Fibroblast of skin of back (primary cell): ENCODE measurements around the gene GIPC3. TPM values are rescaled to one million over a fixed set of nuclear protein-coding genes. Genes with fewer than 3 reads are reported as not detected.
A peak's percentile ranks its signal among the peaks of the same experiment; 100 is the strongest.

Experiments
- DNase-seq: peaks from one replicate; pipeline ENCODE4 v3.0.0-alpha.2; 2013
- polyA plus RNA-seq, 2 experiments: library from polyadenylated mRNA; unstranded; fragments of 120-200 nt; gene quantifications; one replicate each; pipeline ENCODE4 v1.2.1, GENCODE V29; 2013; ENCODE audit not compliant: insufficient read length in 2 of 2

GIPC3 gene, protein sequence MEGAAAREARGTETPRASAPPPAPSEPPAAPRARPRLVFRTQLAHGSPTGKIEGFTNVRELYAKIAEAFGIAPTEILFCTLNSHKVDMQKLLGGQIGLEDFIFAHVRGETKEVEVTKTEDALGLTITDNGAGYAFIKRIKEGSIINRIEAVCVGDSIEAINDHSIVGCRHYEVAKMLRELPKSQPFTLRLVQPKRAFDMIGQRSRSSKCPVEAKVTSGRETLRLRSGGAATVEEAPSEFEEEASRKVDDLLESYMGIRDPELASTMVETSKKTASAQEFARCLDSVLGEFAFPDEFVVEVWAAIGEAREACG
- polyA plus RNA-seq (2013, experiment 1 of 2; ENCODE audit: insufficient read length), result 2.2 TPM
- polyA plus RNA-seq (2013, experiment 2 of 2; ENCODE audit: insufficient read length), result 2.9 TPM

DNA sequence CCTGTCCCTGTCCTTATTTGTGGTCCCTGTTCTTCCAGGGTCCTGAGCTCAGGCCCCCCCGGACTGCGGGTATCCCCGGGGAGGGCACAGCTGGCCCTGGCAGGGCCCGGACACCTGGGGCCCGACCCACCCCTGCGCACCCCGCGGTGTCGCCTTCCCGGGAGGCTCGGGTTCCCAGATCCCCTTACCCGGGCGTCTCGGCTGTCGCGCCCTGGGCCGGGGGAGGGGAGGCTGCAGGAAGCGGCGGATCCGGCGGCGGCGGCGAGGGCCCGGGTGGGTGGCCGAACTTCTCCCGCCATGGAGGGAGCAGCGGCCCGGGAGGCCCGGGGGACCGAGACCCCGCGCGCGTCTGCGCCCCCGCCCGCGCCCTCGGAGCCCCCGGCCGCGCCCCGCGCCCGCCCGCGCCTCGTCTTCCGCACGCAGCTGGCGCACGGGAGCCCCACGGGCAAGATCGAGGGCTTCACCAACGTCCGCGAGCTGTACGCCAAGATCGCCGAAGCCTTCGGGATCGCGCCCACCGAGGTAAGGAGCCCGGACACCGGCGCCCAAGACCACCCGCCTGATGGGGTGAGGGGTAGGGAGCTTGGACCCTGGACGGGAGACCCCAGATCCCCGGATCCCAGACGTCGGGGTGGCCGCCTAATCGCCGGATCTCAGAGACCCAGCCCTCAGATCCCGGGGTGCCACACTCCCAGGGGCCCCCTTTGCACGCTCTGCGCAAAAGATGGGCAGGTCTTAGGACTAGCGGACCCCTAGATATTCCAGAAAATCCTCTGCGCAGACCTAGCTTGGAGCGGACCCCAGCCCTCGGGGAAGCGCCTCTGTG is at the start of gene GIPC3:
Gene GIPC3, plus strand, starts transcription at position 178 of the 826 bp plus-strand sequence. Its CDS starts 120 bp downstream, at position 298.
- no peak for DNase-seq

- no peak for DNase-seq
Measured at GRCh38 chr19:3535563-3535965, 49.7 kb upstream of the GIPC3 start.

DNA sequence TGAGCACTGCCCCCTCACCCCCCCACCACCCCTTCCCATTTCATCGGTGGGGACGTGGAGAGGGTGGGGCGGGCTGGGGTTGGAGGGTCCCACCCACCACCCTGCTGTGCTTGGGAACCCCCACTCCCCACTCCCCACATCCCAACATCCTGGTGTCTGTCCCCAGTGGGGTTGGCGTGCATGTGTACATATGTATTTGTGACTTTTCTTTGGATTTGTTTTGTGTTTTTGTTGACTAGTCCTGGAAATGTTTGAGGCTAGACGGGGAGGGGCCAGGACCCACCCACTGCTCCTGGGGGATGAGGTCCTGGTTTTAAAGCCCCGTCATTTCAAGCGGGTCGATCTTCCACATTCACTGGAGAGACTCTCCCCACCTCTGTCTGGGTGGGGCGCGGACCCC is 49.3 kb upstream of the GIPC3 start:
- no peak for DNase-seq

- DNase-seq, result no peak
Measured at GRCh38 chr19:3536429-3537100, 48.7 kb upstream of the GIPC3 start.

DNA sequence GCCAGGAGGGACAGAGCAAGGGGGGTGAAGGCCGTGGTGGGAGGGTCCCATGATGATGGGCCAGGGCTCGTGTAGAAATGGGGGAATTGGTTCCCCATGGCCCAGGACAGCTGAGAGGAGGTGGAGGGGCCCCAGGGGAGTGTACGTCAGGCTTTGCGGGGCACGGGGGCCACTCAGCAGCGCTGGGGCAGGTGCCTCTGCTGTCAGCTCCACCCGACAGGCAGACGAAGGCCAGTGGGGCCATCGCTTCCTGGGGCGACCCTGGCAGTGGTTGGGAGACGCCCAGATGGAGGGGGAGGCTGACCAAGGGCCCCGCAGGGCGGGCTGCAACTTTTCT is 48.2 kb upstream of the GIPC3 start:
- DNase-seq, result no peak

- DNase-seq, result no peak
Measured at GRCh38 chr19:3537438-3538240, 47.6 kb upstream of the GIPC3 start.

DNA sequence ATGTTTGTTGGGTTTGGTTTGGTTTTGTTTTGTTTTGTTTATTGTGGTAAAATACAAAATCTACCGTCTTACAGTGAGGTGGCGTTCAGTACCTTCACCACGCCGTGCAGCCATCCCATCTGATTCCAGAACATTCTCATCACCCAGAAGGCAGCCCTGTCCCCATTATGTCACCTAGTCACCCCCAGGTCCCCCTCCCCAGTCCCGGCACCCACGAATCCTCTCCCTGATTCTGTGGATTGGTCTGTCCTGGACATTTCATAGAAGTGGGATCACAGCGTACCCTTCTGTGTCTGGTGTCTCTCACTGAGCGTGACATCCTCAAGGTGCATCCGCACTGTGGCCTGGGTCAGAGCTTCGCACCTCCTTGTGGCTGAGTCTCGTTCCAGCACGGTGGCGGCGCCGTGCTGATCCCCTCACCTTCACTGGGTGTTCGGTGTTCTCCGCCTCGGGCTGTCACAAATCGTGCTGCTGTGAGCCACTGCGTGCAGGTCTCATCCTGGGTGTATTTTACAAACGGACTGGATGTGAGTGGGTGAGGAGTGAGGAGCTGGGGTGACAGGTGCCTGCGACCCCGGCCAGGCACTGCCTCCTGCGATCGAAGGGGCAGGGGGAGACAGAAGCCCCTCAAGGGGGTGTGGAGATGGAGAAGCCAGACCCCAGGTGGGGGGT is 46.9 kb upstream of the GIPC3 start:
- DNase-seq, result no peak

GRCh38 chr19:3538965-3539755 is 46.1 kb upstream of the GIPC3 start, which contains the start of gene TEKTIP1:
TEKTIP1 (plus strand) TSS chr19:3539174; CDS start chr19:3539178, 4 bp downstream.
- DNase-seq, result no peak

GRCh38 chr19:3539756-3540118 is 45.5 kb upstream of the GIPC3 start:
- no peak for DNase-seq

- no peak for DNase-seq
Measured at GRCh38 chr19:3543150-3544057, 41.9 kb upstream of the GIPC3 start.

DNA sequence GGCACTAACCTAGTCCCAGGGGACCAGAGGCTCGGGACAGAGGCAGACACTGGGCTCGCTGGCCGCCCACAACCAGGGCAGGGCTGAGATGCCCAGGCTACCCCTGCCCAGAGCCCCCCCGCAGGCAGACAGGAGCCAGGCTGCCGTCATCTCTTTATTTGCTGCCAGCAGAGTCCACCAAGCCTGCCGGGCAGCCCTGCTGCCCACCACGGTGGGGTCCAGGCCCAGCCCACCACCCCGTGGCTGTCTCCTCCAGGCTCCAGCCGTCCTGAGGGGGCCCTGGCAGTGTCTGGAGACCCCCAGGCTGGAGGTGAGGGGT is 41.3 kb upstream of the GIPC3 start:
- DNase-seq, result no peak

GRCh38 chr19:3544742-3545668 is 40.3 kb upstream of the GIPC3 start:
- DNase-seq, result peak; percentile 53

GRCh38 chr19:3545669-3546034 is 39.6 kb upstream of the GIPC3 start:
- DNase-seq, result no peak

DNA sequence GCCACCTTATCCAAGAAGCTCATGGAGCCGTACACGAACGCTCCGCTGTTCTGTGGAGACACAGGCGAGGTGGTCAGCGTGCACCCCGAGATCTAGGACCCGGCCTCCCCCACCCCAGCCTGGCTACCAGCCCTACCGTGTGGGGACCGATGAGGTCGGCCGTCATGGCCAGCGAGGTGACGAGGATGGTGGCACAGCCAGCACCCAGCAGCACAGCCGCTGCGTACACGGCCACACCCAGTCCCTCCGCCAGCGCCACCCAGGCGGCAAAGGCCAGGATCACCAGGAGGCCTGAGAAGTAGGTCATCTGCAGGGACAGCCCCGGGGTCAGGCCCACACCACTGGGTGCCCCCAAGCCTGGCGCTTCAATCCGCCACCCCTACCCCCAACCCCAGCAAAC is 39.2 kb upstream of the GIPC3 start:
- no peak for DNase-seq

DNA sequence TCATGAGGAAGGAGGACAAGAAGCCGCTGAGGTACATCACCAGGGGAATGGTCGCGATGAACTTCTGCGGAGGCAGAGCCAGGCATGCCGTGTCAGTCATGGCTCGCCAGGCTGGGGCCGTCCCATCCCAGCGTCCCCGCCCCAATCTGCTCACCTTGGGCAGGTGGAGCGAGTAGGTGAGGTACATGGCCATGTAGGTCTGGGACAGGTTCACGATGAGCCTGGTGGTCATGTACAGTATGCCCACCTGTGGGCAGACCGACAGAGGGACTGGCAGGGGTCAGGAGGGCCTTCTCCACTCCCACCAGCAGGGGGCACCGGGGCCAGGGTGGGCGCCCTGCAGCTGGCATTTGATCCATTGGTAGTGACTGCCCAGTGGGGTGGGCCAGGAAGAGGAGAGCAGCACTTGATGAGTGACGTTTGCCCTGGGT is 38.0 kb upstream of the GIPC3 start:
- no peak for DNase-seq

DNA sequence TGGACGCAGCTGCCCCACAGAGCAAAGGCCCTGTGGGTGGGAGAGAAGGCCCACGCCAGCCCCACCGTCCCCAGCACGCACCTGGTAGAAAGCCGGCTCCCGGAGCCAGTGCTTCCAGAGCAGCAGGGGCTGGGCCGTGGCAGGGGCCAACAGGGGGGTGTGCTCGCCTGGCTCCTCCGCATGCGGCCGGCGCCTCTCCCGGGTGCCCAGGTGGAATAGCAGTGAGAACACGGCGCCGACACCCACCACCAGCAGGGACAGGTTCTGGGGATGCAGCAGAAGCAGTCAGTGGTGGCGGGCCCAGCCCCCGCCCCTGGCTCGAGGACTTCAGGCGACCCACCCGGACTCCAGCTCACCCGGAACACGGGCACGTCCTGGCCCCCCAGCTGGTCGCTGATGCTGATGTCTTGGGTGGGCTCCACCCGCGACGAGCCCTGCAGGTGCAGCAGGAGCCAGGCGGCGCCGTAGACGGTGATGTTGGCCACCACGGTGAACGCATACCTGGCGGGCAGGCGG is 37.5 kb upstream of the GIPC3 start:
- DNase-seq, result no peak

DNA sequence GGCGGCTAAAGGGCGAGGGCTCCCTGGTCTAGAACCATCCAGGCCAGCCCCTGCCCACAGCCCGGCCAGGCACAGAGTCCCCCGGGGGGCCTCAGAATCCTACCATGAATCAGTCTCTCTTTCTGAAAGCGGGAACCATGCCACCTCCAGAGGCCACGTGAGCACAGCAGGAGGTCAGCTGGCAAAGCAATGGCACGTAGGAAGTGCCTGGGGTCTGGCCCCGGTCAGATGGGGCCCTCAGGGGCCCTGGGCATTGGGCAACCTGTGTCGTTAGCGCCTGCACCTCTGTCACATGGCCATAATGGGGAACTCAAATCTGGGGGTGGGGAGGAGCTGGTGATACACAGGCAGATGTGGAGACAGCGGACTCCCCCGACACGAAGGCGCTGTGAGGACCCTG is 36.7 kb upstream of the GIPC3 start:
- no peak for DNase-seq

DNA sequence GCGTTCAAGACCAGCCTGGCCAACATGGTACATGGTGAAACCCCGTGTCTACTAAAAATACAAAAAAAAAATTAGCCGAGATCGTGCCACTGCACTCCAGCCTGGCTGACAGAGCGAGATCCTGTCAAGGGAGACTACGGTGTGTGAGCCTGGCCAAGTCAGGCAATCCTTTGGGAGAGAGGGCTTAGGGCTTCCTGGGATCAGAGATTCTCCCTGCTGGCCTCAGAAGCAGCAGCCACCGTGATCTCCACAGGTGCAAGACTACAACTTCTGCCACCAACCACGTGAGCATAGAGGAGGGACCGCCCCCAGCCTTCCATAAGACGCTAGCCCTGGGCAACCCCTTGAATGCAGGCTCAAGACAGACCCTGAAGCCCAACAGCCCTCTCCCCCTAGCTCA is 35.5 kb upstream of the GIPC3 start:
- no peak for DNase-seq
